ENCODE measurements around the gene TBC1D22A.

The TBC1D22A gene

DNA sequence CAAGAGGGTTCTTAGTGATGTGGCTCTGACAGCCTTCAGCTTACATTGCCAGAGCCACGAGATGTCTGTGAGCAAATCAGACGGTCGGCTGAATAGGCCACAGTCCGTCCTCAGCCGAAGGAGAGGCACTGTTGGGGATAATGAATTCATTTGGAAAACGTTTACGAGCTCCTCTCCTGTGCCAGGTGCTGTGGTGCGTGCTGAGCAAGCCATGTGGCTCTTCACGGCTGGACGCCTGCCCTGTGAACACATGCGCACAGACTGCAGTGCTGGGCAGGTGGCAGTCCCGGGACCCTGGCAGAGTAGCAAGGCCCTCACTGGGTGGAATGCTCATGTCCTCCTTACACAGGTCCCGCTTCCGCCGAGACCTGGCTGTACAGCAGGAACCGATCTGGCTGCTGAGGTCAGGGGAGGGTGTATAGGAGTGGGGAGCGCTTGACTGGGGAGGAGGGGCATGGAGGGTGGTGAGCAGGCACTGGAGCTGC is 6.8 kb downstream of the TBC1D22A start:
- H3K4me1 ChIP-seq (ENCODE audit: control insufficient read depth, insufficient read depth, low read length): peaks cover 7% of the 10 kb centered on the region
- H3K9me3 ChIP-seq (ENCODE audit: control insufficient read depth, low read length): no peaks in the 10 kb centered on the region
- H3K36me3 ChIP-seq (ENCODE audit: control insufficient read depth, insufficient read depth, low read length, severe bottlenecking): no peaks in the 10 kb centered on the region
- DNase-seq (ENCODE audit: low read depth): no peak
- H3K4me3 ChIP-seq (ENCODE audit: low read length): no peak overlapping the region
- no peaks in the 10 kb centered on the region for H3K27me3 ChIP-seq (replicated peaks; ENCODE audit: control insufficient read depth, insufficient read depth, low read length)
- H3K9ac ChIP-seq (ENCODE audit: low read length): no peak overlapping the region

DNA sequence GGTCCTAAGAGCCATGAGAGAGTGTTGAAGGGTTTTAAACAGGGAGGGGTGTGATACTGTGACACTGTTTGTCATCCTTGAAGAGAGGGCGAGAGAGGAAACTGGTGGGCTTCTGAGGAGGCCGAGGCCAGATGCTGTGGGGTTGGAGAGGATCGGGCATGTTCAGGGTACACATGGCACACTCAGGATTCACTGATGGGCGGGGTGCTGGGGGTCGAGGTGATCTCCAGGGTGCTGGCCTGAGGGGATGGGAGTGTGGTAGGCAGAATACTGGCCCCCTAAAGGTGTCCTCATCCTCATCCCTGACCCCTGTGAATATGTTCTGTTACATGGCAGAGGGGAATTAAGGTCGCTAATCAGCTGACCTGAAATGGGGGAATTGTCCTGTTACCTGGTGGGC is 7.3 kb downstream of the TBC1D22A start:
- no peak for DNase-seq (ENCODE audit: low read depth)
- Histone ChIP-seq H3K4me1 (ENCODE audit: control insufficient read depth, insufficient read depth, low read length) (peaks cover 2% of the 10 kb centered on the region), H3K4me3 (ENCODE audit: low read length) (no peak overlapping the region), H3K36me3 (ENCODE audit: control insufficient read depth, insufficient read depth, low read length, severe bottlenecking) (no peaks in the 10 kb centered on the region), H3K27me3 (replicated peaks; ENCODE audit: control insufficient read depth, insufficient read depth, low read length) (no peaks in the 10 kb centered on the region), H3K9me3 (ENCODE audit: control insufficient read depth, low read length) (no peaks in the 10 kb centered on the region), H3K9ac (ENCODE audit: low read length) (no peak overlapping the region)

- no peak for DNase-seq (ENCODE audit: low read depth)
- H3K4me3 ChIP-seq (ENCODE audit: low read length): no peak overlapping the region
- no peaks in the 10 kb centered on the region for H3K9me3 ChIP-seq (ENCODE audit: control insufficient read depth, low read length)
- H3K9ac ChIP-seq (ENCODE audit: low read length): no peak overlapping the region
- H3K36me3 ChIP-seq (ENCODE audit: control insufficient read depth, insufficient read depth, low read length, severe bottlenecking): no peaks in the 10 kb centered on the region
- no peaks in the 10 kb centered on the region for H3K4me1 ChIP-seq (ENCODE audit: control insufficient read depth, insufficient read depth, low read length)
- no peaks in the 10 kb centered on the region for H3K27me3 ChIP-seq (replicated peaks; ENCODE audit: control insufficient read depth, insufficient read depth, low read length)
These were observed 7.7 kb downstream of the TBC1D22A start for GRCh38 chr22:46770151-46770641.

DNA sequence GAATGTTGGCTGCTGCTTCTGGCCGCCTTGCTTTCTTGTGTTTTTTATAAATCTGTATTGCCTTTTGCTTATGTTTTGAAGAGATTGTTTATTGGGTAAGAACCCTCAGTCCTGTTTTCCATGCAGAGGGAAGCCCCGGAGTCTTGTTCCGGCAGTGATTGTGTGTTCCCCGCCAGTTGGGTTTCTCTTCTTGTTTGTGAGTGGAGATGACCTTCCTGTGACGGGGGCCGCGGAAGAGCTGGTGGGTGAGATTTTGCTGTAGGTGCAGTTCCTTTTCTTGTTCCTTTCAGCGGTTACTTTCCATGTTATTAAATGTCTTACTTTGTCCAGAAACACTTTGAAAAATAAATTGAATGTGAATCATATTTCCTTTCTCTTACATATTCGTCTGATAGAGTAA is 8.3 kb downstream of the TBC1D22A start:
- DNase-seq (ENCODE audit: low read depth): no peak
- Histone ChIP-seq H3K36me3 (ENCODE audit: control insufficient read depth, insufficient read depth, low read length, severe bottlenecking) (no peaks in the 10 kb centered on the region), H3K27me3 (replicated peaks; ENCODE audit: control insufficient read depth, insufficient read depth, low read length) (no peaks in the 10 kb centered on the region), H3K9me3 (ENCODE audit: control insufficient read depth, low read length) (no peaks in the 10 kb centered on the region), H3K4me1 (ENCODE audit: control insufficient read depth, insufficient read depth, low read length) (no peaks in the 10 kb centered on the region), H3K4me3 (ENCODE audit: low read length) (no peak overlapping the region), H3K9ac (ENCODE audit: low read length) (no peak overlapping the region)

DNA sequence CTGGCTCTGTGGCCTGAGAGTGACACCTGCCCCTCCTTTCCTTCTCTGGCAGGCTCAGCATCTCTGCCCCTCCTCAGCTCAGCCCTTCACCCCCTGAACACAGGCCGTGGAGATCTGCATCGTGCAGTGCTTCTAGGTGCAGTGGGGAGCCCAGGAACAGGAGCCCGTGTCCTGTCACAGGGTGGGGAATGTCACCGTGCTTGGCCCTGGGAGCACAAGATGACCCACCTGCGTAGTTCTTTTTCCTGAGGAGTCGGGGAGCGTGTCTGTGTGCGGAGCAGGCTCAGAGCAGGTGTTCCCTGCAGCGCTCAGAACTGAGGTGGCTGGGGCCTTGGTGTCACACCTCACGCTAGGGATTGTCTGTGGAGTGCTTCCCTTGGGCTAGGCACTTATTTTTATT is 10.6 kb downstream of the TBC1D22A start:
- H3K9ac ChIP-seq (ENCODE audit: low read length): no peak overlapping the region
- no peaks in the 10 kb centered on the region for H3K27me3 ChIP-seq (replicated peaks; ENCODE audit: control insufficient read depth, insufficient read depth, low read length)
- H3K4me3 ChIP-seq (ENCODE audit: low read length): no peak overlapping the region
- no peaks in the 10 kb centered on the region for H3K36me3 ChIP-seq (ENCODE audit: control insufficient read depth, insufficient read depth, low read length, severe bottlenecking)
- DNase-seq (ENCODE audit: low read depth): no peak
- H3K9me3 ChIP-seq (ENCODE audit: control insufficient read depth, low read length): no peaks in the 10 kb centered on the region
- no peaks in the 10 kb centered on the region for H3K4me1 ChIP-seq (ENCODE audit: control insufficient read depth, insufficient read depth, low read length)

DNA sequence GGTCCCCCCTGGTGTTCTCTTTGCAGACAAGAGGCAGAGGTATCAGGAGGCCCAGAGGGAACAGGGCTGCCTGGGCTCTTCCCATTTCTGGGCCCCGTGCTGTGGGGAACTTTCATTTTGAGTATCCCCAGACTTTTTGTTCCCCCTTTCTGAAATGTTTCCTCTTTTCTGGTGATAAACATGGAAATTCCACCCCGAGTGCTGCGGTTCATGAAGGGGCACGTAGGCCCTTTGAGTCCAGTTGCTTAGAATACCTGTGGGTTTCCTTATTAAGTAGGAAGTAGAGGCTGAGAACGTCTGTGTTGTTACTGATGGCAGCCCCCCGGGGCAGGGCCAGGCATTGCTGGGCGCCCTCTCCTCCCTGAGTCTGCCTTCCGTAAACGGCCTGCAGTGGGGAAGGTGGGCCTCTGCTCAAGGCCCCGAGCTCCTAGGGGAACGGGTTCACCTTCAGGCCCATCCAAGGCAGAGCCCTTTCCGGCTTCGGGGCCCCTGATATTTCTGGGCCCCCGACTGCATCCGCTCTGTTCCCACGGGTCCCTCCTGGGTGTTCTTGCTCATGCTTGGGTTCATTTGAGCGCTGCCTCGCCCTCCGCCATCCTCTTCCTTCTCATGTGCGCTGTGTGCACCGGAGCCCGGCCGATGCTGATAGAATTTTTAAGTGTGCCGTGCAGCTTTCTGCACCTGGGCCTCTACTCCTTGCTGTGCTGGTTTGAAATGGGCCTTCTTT is 12.0 kb downstream of the TBC1D22A start:
- H3K9ac ChIP-seq (ENCODE audit: low read length): peak overlapping the region; percentile 25
- no peak for DNase-seq (ENCODE audit: low read depth)
- no peaks in the 10 kb centered on the region for H3K4me1 ChIP-seq (ENCODE audit: control insufficient read depth, insufficient read depth, low read length)
- no peaks in the 10 kb centered on the region for H3K9me3 ChIP-seq (ENCODE audit: control insufficient read depth, low read length)
- no peaks in the 10 kb centered on the region for H3K36me3 ChIP-seq (ENCODE audit: control insufficient read depth, insufficient read depth, low read length, severe bottlenecking)
- H3K4me3 ChIP-seq (ENCODE audit: low read length): no peak overlapping the region
- no peaks in the 10 kb centered on the region for H3K27me3 ChIP-seq (replicated peaks; ENCODE audit: control insufficient read depth, insufficient read depth, low read length)

GRCh38 chr22:46774980-46775849 is 12.8 kb downstream of the TBC1D22A start:
- Histone ChIP-seq H3K4me1 (ENCODE audit: control insufficient read depth, insufficient read depth, low read length) (no peaks in the 10 kb centered on the region), H3K27me3 (replicated peaks; ENCODE audit: control insufficient read depth, insufficient read depth, low read length) (no peaks in the 10 kb centered on the region), H3K9ac (ENCODE audit: low read length) (no peak overlapping the region), H3K9me3 (ENCODE audit: control insufficient read depth, low read length) (no peaks in the 10 kb centered on the region), H3K4me3 (ENCODE audit: low read length) (no peak overlapping the region), H3K36me3 (ENCODE audit: control insufficient read depth, insufficient read depth, low read length, severe bottlenecking) (no peaks in the 10 kb centered on the region)
- DNase-seq (ENCODE audit: low read depth): no peak

GRCh38 chr22:46775850-46776826 is 13.7 kb downstream of the TBC1D22A start:
- no peak for DNase-seq (ENCODE audit: low read depth)
- Histone ChIP-seq H3K4me1 (ENCODE audit: control insufficient read depth, insufficient read depth, low read length) (no peaks in the 10 kb centered on the region), H3K27me3 (replicated peaks; ENCODE audit: control insufficient read depth, insufficient read depth, low read length) (no peaks in the 10 kb centered on the region), H3K4me3 (ENCODE audit: low read length) (no peak overlapping the region), H3K9me3 (ENCODE audit: control insufficient read depth, low read length) (no peaks in the 10 kb centered on the region), H3K9ac (ENCODE audit: low read length) (no peak overlapping the region), H3K36me3 (ENCODE audit: control insufficient read depth, insufficient read depth, low read length, severe bottlenecking) (no peaks in the 10 kb centered on the region)

- H3K9me3 ChIP-seq (ENCODE audit: control insufficient read depth, low read length): no peaks in the 10 kb centered on the region
- H3K36me3 ChIP-seq (ENCODE audit: control insufficient read depth, insufficient read depth, low read length, severe bottlenecking): no peaks in the 10 kb centered on the region
- H3K27me3 ChIP-seq (replicated peaks; ENCODE audit: control insufficient read depth, insufficient read depth, low read length): no peaks in the 10 kb centered on the region
- no peaks in the 10 kb centered on the region for H3K4me1 ChIP-seq (ENCODE audit: control insufficient read depth, insufficient read depth, low read length)
- H3K9ac ChIP-seq (ENCODE audit: low read length): no peak overlapping the region
- no peak overlapping the region for H3K4me3 ChIP-seq (ENCODE audit: low read length)
- DNase-seq (ENCODE audit: low read depth): no peak
These were observed 14.6 kb downstream of the TBC1D22A start for GRCh38 chr22:46776876-46777608.

DNA sequence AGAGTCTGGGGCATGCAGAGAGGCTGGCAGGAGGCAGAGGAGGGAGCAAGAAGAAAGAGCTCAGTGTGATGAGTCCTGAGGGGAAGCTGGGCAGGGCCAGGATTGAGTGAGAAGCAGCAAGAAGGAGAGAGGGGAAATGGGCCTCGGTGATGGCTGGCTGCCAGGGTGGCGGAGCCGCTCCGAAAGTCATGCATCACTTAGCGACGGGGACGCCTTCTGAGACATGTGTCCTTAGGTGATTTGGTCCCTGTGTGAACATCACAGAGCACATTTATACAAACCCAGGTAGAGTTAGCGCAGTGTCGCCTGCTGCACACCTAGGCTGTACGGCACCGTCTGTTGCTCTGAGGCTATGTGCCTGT is 15.1 kb downstream of the TBC1D22A start:
- H3K4me1 ChIP-seq (ENCODE audit: control insufficient read depth, insufficient read depth, low read length): no peaks in the 10 kb centered on the region
- no peaks in the 10 kb centered on the region for H3K9me3 ChIP-seq (ENCODE audit: control insufficient read depth, low read length)
- no peak for DNase-seq (ENCODE audit: low read depth)
- H3K36me3 ChIP-seq (ENCODE audit: control insufficient read depth, insufficient read depth, low read length, severe bottlenecking): no peaks in the 10 kb centered on the region
- no peak overlapping the region for H3K9ac ChIP-seq (ENCODE audit: low read length)
- H3K4me3 ChIP-seq (ENCODE audit: low read length): no peak overlapping the region
- H3K27me3 ChIP-seq (replicated peaks; ENCODE audit: control insufficient read depth, insufficient read depth, low read length): no peaks in the 10 kb centered on the region

All from adipocyte (in vitro differentiated cells).